NCI-H187 (cell line): ENCODE data around the gene ADRA2C.

Source experiments
- DNase-seq, 2 experiments: peaks; one replicate each; lab custom pipeline; 2025; lab: John Stamatoyannopoulos, UW

Gene ADRA2C

DNA sequence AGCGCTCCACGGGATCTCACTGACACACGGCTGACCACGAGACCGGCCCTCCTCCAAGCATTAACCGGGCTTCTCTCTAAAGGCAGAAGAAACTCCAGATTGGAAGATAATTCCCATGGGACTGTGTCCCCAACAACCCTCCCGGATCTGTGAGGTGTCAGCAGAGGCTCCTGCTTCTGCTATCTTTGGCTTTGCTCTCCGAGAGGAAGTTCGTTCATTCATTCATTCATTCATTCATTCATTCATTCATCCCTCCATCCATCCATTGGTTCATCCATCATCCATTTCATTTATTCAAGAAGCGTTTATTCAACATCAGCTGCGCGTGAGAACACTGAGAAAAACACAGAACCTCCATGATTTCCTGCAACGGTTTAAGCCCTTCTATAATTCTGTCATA, 11.5 kb downstream of the ADRA2C start:
- DNase-seq, result no peak

DNA sequence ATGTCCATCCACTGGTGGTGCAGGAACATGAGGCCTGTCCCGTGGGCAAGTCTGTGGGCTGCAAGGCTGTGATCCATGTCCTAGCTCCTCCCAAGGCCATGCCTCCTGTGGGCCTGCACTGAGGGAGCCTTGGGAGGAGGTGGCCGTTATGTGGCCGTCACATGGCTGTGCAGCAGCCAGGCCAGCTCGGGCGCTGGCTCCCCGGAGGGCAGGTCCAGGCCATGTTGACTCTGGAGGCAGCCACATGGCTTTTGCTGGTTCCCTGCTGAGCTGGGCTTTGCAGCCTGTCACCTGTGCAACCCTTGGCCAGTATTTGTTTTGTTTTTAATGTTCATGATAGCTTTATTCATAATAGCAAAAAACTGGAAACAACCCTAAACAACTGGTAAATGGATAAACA, 13.3 kb downstream of the ADRA2C start:
- DNase-seq, result no peak

DNA sequence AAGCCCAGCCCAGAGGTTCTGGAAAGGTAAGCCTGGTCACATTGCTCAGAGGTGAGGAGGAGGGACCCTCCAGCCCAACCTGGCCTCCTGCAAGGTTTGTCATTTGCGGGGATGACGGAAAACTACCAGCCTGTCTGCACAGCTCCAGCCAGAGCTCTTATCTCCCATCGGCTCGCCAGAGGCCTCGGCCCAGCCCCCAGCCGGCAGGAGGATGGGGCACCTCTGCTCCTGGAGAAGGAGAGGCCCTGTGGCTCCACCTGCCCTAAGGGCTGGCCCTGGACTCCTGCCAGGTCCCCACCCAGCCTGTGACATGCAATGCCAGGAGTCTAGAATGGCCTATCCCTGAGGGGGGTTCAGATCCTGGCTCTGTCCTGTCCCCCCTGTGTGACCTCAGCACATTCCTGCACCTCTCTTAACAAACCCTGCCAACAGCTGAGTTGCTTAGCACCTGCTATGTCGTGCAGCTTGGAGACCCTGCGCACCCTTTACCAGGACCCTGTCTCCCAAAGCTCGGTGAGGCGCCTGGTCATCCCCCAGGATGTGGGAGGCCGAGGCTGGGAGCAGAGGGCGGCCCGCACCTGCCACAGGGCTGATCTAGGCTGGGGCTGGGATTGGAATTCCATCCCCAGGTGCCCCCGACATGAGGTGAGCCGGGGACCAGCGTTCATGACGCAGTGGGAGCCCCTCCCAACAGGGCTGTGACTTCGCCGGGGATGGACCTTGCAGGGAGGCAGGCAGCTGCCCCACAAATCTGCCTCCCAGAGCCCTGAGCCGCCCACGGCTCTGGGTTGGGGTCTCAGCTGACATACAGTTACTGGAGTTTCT, 14.4 kb downstream of the ADRA2C start:
- DNase-seq, result no peak

DNA sequence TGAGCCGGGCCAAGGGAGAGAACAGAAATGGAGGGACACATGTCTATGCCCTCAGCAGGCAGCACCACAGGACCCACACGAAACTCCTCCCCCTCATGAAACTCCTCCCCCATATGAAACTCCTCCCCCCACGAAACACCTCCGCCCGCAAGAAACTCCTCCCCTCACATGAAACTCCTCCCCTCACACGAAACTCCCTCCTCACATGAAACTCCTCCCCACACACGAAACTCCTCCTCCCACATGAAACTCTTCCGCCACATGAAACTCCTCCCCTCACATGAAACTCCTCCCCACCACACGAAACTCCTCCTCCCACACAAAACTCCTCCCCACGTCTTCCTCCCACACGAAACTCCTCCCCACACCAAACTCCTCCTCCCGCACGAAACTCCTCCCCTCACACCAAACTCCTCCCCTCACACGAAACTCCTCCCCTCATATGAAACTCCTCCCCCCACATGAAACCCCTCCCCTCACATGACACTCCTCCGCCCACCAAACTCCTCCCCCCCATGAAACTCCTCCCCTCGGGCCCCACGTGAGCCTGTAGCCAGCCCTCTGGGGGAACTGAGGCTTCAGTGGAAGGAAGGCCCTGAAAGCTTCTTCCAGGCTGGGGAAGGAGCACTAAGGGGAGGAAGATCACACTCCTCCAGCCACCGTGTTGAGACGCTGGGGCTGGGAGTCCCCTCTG, 15.2 kb downstream of the ADRA2C start:
- DNase-seq, result no peak

DNA sequence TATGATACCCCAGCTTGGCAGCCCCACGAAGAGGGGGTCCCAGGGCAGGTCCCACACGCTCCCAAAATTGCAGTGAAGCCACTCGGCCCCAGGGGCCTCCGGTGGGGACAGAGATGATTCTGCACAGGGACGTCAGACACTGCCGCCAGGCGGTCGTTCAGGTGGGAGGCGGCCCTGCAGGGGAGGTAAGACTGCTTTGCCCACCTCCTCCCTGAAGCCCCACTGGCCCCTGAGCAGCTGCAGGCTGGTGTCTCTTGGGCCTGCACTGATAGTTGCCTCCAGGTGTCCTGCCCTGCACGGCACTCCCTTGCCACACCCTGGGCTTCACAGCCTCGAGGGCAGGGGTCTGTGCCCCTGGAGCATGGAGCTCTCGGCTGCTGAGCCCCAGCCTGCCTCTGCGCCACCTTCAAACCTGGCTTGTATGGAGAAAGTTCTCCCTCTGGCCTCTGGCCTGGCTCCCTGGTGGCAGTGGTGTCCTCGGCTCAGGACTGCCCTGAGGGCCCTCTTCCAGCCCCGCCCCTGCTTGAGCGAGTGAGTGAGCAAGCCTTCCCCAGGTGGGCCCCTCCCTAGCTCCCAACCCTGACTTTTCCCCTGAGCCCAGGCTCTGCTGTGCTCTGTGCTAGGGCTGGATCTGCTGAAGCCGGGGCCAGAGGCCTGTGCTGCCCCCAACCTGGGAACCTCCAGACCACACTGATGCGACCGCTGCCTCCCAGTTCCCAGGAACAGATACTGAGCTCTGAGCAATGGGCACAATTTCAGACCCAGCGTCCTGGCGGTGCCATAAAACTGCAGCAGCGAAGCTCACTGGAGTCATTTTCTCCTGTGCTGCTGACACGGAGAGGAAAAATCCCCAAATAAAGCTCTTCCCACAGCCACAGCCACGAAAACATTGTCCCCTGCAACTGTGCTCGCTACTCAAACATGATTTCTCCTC, 16.1 kb downstream of the ADRA2C start:
- DNase-seq, result no peak

DNA sequence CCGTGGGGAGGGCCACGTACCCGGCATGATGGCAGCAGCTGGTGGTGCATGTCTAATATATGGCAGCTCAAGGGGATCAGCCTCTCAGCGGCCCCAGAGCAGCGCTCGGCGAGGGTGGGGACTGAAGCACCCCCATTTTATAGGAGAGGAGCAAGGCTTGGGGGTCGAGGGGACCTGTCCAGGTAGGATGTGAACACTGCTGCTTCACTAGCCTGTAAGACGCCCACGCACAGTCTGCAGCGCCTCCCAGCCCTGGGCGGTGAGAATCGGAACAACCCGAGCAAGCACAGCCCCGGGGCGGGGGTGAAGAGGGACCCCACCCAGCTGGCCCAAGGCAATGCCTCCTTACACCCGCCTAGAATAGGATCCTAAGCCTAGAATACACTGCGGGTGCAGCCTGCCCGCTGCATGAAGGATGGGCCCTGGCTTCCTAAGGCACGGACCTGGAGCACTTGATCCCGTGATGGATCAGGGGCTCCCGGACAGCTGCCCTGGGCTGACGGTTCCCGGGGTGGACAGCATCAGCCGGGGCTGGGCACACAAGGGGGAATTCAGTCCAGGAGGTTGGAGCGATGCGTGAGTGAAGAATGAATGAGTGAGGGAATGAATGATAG, 17.6 kb downstream of the ADRA2C start:
- no peak for DNase-seq

DNA sequence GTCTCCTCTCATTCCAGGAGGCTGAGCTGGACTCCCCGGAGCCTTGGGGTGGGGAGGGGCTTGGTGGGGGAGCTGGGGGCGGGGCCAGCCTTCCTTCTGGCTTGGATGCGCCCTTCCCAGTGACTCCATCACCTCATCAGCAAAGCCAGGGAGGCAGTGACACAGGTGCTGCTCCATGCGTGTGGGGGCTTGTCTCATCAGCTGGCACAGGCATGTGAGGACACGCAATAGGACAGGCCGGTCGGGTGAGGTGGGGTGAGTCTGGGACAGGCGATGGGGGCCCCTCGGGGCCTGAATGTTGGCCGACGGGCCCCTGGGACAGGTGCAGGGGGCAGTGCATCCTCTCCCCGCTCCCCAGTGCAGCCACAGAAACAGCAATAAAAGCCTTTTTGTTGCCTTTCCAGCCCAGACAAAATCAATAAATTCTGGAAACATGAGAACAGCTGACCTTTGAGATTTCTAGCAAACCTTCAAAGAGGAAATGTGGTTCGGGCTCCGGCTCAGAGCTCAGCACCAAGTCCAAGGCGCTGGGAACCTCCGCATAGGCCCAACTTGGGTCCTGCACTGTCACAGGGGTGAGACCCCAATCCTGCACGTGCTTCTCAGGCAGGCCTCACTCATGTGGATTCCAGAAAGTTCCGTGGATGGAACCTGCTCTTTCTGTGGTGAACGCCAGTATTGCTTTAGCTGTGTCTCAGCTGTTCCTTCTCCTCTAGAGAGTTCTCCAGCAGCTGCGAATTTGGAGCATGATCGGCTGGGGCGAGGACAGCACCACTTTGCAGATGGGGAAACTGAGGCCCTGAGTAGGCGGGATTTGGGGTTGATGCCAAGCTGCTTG, 18.5 kb downstream of the ADRA2C start:
- no peak for DNase-seq

DNA sequence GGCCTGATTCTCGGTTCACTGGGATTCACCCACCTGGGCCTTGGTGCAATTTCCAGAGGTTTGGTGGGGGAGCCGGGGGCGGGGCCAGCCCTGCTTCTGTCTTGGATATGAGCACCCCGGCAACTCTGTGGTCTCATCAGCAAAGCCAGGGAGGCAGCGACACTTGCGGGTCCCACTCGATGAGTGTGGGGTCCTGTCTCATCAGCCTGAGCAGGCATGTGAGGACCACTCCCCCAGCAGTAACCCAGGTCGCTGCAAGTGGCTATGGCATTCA, 19.0 kb downstream of the ADRA2C start:
- no peak for DNase-seq

DNA sequence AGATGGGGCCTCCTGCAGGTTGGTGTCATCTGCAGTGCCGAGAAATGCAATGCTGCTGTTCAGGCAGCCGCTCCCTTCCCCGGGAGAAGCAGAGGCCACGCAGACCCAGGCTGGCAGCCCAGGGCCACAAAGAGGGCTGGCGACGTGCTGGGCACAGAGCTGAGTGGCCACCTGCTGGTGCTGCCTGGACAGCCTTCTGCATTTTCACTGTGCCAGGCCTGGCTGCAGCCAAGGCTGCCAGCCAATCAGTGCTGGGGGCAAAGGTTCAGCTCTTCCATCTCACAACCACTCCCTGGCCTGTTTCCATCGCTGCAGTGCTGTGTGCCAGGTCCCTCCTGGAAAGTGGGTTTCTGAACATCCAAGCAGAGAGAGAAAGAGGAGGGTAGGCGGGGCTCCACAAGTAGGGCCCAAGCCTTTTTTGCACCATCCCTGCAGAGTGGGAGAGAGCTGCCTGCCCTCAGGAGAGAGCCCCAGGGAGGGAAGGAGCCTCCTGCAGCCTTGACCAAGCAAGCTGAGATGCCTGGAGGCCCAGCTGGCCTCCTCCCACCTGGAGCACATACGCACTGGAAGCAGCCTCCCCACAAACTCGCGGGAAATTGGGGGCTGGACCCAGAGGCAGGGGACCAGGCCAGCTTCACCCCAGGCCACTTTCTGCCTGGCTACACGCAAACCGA, 20.1 kb downstream of the ADRA2C start:
- DNase-seq, result no peak

DNA sequence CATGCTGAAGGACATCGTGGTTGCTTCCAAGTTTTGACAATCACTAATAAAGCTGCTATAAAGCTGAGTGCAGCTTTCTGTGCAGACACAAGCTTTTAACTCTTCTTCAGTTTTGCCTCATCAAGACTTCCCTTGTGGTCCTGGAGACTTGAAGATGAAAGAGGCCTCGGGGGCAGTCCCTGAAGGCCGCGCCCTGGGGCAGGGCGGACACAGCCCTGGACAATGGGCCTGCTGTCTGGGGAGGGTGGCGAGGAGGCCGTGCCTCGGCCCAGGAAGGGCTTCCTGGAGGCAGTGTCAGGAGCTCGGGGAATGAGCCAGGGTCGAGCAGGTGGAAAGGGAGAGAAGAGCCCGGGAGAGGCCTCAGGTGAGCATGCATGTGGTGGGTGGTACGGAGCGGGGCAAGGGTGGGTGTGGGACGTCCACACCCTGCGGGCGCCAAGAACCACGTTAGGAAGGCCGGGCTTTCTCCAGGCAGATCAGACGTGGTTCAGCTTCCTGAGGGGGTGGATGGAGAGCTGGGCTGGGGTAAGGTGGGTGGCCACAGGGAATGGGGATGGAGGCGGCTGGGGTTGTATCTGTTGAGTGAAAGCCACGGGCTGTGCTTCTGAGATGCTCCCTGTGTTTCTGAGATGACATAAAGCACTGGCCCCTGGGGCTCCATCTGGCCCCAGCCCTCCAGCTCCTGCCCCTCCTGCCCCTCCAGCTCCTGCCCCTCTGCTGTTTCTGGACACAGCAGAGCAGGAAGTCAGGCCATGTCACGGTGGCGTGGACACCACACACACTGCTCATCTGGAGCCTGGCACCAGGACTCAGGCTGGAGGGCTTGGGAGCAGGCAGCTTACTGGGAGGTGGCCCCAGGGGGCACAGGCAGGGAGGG, 21.5 kb downstream of the ADRA2C start:
- no peak for DNase-seq

DNA sequence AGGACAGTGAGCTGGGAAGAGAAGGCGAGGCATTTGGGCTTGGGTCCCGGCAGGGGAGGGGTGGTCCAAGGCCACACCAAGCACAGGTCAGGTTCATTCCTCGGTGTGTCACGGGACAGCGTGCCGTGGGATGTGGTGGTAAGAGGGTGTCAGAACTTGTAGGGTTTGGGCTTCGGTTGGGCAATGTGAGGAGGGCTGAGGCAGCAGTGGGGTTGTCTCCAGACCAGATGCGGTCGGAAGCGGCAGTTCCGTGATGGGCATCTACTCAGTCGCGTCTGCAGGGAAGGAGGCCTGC, 22.1 kb downstream of the ADRA2C start:
- DNase-seq, result no peak

DNA sequence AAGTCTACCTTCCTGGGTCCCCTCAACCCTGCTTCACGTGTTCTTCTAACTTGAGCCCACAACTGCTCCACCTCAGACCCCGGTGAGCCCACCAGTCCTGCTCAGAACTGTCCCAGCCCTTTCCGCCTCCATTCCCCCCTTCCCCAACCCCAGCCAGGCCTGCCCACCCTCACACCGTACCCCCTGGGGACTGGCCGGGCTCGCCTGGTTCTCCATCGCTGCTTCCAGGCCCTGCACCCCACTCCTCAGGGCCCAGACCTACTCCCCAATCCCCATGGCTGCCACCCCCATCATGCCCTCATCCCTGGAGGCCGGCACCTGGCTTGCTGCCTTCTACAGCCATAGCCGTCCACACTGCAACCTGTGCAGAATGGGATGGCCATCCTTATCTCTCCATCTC, 23.4 kb downstream of the ADRA2C start:
- no peak for DNase-seq

DNA sequence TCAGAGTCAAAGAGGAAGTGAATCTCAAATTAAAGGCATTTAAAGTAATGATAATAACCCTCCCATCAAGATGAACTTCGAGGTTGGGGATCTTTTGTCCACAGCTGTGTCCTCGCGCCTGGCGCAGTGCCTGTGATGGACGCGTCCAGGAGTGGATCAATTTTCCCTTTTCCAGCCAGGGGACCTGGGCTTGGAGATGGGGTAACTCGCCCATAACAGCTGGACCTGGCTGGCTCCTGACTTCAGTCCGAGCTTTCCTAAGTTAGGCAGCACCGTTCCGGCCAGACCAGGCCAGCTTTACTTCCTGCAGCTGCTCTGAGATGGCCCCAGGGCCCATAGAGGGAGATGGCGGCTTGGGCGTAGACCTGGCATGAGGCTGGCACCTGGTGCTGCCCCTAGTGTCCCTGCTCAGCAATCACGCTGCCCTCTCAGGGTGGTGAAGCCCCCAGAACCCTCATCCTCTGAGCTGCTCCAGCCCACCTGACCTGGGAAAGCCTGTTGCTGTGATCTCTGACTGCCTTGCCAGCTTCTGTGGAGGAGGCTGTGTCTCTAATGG, 23.9 kb downstream of the ADRA2C start:
- no peak for DNase-seq

DNA sequence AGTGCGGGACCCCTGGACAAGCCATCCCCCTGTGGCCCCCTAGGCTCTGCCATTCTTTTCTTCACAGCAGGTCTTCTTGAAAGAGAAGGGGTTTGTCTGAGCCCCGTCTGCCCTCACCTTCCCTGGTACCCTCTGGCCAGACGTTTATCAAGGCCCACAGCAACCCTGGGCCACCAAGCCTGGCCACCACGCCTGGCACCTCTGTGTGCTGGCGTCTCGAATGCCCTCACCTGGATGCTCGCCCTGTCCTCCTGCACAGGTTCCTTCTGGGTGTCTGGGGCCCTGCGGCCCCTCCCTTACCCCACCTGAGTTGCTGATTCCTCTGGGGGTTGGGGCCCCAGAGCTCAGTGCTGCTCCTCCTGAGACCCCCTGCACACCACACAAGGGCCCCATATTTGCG, 25.1 kb downstream of the ADRA2C start:
- no peak for DNase-seq

DNA sequence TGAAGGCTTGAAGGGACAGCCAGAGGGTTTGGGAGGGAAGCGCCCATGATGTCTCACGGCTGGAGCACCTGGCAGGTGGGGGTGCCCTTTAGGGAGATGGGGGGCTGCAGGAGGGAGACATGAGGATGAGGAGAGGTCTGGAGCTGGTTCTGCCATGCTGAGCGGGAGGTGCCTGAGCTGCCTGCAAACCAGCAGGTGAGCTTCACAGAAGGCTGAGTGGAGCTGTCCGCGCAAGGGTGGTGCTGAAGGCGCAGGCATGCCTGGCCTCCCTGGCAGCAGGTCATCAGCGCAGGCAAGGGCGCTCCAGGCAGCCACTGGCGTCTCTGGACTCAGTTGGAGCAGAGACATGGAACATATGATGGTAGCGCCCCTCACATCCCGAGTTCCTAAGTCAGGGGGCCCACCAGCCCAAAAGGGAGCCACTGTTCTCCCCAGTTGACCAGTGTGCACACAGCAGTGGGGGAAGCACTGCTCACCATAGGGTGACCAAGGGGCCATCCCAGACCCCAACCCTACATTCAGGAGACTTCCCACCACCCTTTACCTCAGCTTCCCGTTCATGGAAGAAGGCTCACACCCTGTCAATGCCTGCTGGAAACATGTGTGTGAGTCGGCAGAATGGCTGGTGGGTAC, 25.8 kb downstream of the ADRA2C start:
- DNase-seq, result no peak

DNA sequence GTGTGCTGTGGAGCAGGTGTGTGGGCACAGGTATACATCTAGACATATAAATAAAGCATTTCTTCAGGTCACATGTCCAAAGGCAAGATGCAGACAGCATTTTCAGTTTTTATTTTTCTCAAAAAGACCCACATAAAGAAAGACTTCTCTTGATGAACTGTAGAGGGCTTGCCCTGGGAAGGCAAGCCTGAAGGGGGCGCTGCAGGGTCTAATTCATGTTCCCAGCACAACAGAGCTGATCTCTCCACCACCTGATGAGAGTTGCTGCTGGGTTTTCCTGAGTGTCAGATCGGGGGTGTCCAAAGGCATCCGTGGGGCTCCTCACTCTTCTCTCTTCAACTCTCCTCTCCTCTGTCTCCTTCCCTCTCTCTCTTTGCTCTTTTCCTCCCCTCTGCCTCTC, 26.6 kb downstream of the ADRA2C start:
- DNase-seq, result no peak

DNA sequence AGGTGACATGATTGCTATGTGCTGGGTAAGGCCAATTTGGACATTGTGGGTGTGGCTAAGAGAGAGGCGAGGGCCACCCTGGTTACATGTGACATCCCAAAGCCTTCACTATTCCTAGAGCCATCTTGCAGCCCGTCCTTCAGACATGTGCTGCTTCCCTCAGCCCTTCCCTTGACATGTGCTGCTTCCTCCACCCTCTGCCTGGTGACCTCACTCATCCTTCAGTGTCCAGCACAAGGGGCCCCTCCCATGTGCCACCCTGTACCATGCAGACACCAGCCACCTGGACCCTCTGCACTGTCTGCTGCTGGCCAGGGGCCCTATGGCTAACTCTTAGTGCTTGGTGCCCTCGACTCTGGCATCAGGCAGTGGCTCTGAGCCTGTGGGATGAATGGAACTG, 27.4 kb downstream of the ADRA2C start:
- DNase-seq, result no peak

DNA sequence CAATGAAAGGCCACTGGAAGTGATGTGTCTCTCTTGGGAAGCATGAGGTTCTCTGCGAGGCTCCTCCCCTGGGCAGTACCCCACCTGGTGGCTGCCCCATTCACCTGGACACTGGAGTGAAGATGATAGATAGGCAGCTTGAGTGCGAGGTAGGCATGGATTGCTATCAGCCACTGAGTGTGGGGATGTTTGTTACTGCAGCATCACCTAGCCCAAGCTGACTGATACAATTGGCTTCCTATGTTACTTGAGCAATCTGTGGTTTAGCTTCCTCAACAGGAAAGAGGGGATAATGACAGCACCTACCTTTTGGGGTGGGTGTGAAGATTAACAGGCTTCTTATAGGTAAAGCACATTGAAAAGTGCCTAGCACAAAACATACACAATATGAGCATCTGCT, 30.8 kb downstream of the ADRA2C start:
- DNase-seq, result no peak
